ENCODE results near the gene GTF2F1.

GRCh38 chr19:6427131-6427530 lies 34.2 kb upstream of the GTF2F1 start:
- no peak for TF ChIP-seq POLR2A (IDR thresholded peaks at IDR 0.05; ENCODE audit: low read depth, low read length)
- TF ChIP-seq PAX5 (IDR thresholded peaks at IDR 0.05; ENCODE audit: insufficient read depth, low read length, severe bottlenecking): no peak

Measured in GM12891 (cell line).